GM12878 (cell line): ENCODE measurements around the gene METTL21C.

Experiments
- BHLHE40 ChIP-seq, 2 experiments: fragments of 450-650 bp in 1 of 2; IDR thresholded peaks; 2 replicates each; pipeline ENCODE4 v1.6.1; 2011 to 2017; ENCODE audit warnings: low read depth in 2 of 2, borderline replicate concordance in 1 of 2, improper control_type of control experiment in 1 of 2, low read length in 1 of 2, mild to moderate bottlenecking in 1 of 2
- EZH2 ChIP-seq: IDR thresholded peaks from 2 replicates; pipeline ENCODE4 v1.6.1; 2012; ENCODE audit warnings: low read depth, mild to moderate bottlenecking, control low read depth, inconsistent platforms, low read length, borderline replicate concordance; ENCODE audit not compliant: control insufficient read depth
- FOS ChIP-seq: IDR thresholded peaks from 3 replicates; pipeline ENCODE4 v1.6.1; 2011; ENCODE audit warnings: borderline replicate concordance; ENCODE audit not compliant: insufficient read length; ENCODE audit errors: extremely low read depth
- HDGF ChIP-seq: fragments of 450-650 bp; IDR thresholded peaks from 2 replicates; pipeline ENCODE4 v1.6.1; 2016; ENCODE audit warnings: antibody characterized with exemption
- RELA ChIP-seq: fragments of 450-650 bp; IDR thresholded peaks from 2 replicates; pipeline ENCODE4 v1.8.0; 2014; ENCODE audit warnings: borderline replicate concordance; ENCODE audit not compliant: partially characterized antibody
- SIN3A ChIP-seq: IDR thresholded peaks from 2 replicates; pipeline ENCODE4 v1.6.1; 2012; ENCODE audit warnings: low read depth, low read length, improper control_type of control experiment
- TAF1 ChIP-seq: IDR thresholded peaks from 2 replicates; pipeline ENCODE4 v1.6.1; 2011; ENCODE audit warnings: mild to moderate bottlenecking, low read depth, low read length, borderline replicate concordance
- TF ChIP-seq, protein P1 (sequence below), 3 experiments: IDR thresholded peaks in 2 of 3; conservative IDR thresholded peaks in 1 of 3; 2 replicates each; pipeline ENCODE4 v1.5.1; 2011; ENCODE audit warnings: low read depth in 3 of 3, low read length in 3 of 3, mild to moderate bottlenecking in 3 of 3, control low read depth in 2 of 3, moderate library complexity in 2 of 3, inconsistent platforms in 1 of 3, mixed read lengths in 1 of 3; ENCODE audit not compliant: control insufficient read depth in 2 of 3, insufficient read depth in 1 of 3; ENCODE audit errors: extremely low read depth in 1 of 3

DNA sequence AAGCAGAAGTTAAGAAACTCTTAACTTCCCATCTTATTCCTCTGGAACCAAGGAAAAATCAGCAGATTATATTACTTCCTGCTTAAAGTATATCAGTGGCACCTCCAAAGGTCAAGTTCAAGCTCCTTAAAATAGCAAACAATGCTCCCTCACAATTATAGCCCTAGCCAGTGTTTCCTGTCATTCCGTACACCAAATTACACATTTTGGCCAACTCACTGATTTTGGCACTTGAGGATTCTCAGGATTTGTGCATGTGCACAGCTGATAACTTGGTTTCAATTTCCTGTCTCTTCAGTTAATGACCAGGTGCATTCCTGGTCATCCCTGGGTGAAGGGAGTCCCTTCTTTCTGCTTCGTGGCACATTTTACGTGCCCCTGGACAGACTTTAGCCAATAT is 56.1 kb downstream of the METTL21C start:
- no peak for TF ChIP-seq EZH2
- TF ChIP-seq, protein P1, sequence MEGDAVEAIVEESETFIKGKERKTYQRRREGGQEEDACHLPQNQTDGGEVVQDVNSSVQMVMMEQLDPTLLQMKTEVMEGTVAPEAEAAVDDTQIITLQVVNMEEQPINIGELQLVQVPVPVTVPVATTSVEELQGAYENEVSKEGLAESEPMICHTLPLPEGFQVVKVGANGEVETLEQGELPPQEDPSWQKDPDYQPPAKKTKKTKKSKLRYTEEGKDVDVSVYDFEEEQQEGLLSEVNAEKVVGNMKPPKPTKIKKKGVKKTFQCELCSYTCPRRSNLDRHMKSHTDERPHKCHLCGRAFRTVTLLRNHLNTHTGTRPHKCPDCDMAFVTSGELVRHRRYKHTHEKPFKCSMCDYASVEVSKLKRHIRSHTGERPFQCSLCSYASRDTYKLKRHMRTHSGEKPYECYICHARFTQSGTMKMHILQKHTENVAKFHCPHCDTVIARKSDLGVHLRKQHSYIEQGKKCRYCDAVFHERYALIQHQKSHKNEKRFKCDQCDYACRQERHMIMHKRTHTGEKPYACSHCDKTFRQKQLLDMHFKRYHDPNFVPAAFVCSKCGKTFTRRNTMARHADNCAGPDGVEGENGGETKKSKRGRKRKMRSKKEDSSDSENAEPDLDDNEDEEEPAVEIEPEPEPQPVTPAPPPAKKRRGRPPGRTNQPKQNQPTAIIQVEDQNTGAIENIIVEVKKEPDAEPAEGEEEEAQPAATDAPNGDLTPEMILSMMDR (IDR thresholded peaks at IDR 0.05 in 2 of 3, conservative IDR thresholded peaks at IDR 0.05 in 1 of 3; ENCODE audit: control insufficient read depth in 2 of 3, extremely low read depth in 1 of 3, insufficient read depth in 1 of 3, low read depth in 3 of 3, low read length in 3 of 3), result no peak
- no peak for TF ChIP-seq FOS
- TF ChIP-seq BHLHE40 (IDR thresholded peaks at IDR 0.05; ENCODE audit: borderline replicate concordance in 1 of 2, low read depth in 2 of 2, low read length in 1 of 2), result no peak
- TF ChIP-seq SIN3A, result no peak
- TF ChIP-seq TAF1, result no peak
- TF ChIP-seq RELA, result no peak
- TF ChIP-seq HDGF, result no peak
